GM21576 (cell line): Measurements from ENCODE around the gene RBM28.

ENCODE experiments used
- ATAC-seq: cut with Tn5 transposase; IDR thresholded peaks from one replicate; pipeline ENCODE4 v1.9.1; 2021; ENCODE audit warnings: mild to moderate bottlenecking, moderate library complexity; ENCODE audit not compliant: unreplicated experiment

Gene RBM28, protein sequence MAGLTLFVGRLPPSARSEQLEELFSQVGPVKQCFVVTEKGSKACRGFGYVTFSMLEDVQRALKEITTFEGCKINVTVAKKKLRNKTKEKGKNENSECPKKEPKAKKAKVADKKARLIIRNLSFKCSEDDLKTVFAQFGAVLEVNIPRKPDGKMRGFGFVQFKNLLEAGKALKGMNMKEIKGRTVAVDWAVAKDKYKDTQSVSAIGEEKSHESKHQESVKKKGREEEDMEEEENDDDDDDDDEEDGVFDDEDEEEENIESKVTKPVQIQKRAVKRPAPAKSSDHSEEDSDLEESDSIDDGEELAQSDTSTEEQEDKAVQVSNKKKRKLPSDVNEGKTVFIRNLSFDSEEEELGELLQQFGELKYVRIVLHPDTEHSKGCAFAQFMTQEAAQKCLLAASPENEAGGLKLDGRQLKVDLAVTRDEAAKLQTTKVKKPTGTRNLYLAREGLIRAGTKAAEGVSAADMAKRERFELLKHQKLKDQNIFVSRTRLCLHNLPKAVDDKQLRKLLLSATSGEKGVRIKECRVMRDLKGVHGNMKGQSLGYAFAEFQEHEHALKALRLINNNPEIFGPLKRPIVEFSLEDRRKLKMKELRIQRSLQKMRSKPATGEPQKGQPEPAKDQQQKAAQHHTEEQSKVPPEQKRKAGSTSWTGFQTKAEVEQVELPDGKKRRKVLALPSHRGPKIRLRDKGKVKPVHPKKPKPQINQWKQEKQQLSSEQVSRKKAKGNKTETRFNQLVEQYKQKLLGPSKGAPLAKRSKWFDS

DNA sequence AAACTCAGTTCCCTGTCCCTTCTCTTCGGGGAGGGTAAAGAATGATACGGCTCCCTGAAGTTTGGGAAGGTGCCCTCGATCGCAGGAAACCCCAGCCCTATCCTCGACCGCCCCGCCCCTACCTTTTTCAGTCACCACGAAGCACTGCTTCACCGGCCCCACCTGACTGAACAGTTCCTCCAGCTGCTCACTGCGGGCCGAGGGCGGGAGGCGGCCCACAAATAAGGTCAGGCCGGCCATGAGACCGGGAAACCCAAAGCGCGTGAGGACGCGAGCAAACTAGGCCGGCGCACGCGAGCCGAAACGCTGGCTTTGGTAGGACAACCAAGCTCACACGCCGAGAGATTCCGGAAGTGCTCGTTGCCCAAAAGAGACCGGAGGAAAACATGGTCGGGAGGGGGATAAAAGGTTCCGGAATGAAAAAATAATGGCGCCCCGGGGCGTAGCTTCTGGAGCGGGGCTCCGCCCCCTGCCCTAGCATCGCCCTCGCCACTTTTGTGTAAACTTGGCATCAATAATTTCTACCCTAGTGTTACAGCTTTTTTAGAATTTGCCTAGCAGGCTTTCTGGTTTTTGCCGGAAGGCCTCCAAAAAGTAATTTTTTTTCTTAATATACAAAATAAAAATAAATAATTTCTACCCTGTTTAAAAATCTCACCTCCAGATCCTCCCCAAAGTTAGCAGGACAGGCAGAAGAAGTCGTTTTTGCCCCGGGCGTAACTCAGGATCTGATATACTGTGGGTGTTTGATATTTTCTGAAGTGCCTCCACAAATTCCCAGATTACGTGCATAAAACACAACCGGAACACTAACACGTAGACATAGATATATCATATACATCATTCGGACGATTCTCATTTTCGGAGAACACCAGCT, at the start of gene RBM28:
TSS of gene RBM28 (minus strand) at position 355 of the 877 bp plus-strand sequence. CDS start at position 240, 115 bp downstream.
- peak; percentile 92 for ATAC-seq

DNA sequence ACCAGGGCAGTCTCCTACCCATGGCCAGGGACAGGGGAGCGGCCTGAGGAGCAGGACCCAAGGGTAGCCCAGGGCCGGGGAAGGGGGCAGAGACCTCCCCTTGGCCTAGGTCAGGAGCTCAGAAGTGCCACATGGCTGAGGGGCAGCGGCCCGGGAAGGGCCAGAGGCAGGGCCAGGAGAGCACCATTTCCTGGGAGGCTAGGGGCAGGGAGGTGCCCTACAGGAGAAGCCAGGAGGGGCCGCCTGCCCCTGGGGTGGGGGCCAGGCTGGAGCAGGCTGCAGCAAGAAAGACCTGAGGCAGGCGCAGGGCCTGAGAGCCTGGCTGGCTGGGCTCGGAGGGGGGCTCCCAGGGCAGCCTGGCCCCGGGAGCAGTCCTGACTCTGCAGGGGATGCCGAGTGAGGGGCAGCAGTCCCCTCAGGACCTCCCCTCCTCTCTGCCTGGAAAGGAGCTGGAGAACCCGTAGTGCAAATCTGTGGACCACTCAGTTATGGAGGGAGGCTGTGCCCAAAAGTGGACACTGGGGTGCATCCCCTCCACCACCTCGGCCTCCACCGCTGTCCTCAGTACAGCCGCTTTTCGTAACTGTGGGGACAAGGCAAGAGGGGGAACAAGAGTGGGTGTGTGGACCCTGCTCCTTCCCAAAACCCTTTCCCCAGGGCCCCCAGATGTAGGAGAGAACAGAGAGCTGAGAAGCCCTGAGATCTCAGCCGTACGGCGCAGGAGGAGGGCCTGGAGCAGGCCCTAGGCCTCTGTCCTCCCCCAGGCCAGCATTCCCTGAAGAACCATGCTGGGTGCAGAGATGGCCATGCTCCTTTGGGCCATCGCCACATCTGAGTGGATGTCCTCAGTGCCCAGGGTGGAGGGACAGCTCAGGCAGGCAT, 49.0 kb upstream of the RBM28 start:
- ATAC-seq: no peak

DNA sequence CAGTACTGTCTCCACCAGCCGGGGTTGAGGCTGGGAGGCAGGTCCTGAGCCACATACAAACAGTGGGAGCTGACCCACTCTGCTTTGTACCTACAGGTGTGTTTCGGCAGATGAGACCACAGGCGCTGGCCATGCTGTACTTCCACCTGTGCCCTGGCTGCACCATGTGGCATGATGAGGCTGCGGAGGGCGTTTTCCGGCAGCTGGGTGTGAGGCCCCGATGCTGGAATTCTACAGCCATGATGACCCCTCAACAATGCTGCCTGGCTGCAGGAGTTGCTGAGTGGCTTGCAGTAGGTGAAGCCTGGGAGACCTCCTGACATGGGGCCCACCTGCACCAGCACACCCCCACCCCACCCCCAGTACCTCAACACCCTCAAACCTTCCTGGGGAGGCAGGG, 48.1 kb upstream of the RBM28 start:
- no peak for ATAC-seq

DNA sequence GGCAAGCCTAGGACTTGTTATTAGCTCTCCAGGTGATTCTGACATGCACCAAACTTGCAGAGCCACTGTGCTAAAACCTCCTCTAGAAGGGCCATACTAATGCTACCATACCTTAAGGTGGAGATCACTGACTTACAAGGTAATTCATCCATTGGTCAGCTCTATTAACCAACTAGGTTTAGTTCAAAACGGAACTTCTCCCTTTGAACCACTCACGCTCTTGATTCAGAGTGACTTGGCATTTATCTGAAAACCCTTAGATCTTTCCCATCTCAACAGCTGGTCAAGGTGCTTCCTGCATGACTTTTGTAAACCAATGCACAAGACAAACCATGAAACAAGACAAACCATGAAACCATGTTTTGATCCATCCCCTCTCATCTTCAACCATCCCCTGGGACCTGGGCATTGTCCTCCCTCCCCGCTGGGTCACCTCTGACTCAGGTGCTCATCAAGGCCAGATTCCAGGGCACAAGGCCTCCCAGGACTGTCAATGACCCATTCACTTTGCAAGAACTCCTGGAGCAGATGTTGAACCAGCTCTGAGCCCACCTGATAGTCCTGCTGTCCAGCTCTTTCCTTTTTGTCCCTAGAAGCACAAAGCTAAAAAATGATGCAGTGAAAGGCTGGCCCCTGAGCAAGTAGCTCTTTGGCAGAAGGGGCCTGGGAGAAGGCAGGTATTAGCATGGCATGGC, 47.3 kb upstream of the RBM28 start:
- ATAC-seq: no peak

DNA sequence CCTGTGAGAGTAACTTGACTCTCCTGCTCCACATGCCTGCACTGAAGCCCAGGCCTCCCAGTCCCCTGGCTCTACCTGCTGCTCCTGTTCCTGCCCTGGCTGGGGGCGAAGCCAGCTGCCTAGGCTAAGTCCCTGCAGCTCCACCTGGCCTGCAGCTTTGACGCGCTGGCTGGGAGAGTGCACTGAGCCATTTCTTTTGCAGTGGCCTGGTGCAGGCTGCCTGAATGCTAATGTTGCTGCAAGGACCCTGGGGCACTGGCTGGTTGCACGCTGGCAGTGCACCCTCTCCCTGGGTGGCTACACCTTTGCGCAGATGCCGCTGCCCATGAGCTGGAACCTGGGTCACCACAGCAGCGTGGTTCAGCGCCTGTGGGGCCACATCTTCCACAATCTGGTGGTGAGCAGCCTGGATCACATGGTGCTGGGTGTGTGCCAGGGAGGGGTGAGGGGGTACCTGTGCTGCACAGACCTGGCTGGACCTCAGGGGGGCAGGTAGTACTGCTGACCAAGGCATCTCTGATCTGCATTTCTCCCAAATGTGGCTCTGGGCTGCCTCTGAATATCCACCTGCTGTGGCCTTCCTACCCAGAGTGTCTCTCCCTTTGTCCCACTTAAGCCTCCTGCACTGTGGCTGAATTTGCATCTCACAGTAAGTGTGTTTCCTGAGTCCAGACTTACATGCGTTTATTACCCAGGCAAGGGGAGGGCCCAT, 46.1 kb upstream of the RBM28 start:
- no peak for ATAC-seq

DNA sequence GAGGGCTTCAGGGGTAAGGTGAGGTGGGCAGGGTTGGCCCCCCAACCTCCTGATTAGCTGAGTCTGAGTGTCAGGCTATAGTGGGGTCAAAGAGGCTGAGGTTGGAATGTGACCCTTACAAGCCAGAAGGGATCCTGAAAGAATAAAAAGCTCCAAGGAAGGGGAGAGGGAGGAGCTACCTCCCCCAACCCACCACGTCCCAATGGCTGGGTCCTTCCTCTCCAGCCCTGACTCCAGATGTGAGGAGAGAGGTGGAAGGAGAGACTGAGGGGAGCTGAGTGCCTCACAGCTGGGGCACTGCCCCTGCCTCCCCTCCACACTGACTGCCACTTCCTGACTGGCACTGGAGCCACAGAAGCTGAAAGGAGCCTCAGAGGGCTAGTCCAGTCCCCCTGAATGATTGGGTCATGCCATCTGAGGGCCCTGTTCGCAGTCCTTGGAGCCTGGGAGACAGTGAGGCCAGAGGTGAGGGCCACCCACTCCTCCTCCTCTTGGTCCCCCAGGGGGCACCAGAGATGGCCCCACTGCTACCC, 45.4 kb upstream of the RBM28 start:
- no peak for ATAC-seq

DNA sequence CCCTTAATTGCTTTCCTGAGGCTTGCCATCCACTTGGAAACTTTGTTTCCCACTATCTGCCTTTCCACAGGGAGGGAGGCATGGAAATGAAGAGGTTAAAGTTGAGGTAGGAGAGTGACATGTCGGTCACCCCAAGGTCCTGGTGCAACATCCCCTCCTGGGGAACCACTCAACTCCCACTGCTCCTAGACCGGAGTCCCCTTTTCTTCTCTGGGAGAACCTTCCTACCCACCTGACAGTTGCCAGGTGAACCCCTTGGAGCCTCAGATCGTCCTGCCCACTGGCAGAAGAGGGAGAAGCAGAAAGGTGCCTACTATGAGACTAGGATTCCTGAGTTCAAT, 44.4 kb upstream of the RBM28 start:
- ATAC-seq: no peak

DNA sequence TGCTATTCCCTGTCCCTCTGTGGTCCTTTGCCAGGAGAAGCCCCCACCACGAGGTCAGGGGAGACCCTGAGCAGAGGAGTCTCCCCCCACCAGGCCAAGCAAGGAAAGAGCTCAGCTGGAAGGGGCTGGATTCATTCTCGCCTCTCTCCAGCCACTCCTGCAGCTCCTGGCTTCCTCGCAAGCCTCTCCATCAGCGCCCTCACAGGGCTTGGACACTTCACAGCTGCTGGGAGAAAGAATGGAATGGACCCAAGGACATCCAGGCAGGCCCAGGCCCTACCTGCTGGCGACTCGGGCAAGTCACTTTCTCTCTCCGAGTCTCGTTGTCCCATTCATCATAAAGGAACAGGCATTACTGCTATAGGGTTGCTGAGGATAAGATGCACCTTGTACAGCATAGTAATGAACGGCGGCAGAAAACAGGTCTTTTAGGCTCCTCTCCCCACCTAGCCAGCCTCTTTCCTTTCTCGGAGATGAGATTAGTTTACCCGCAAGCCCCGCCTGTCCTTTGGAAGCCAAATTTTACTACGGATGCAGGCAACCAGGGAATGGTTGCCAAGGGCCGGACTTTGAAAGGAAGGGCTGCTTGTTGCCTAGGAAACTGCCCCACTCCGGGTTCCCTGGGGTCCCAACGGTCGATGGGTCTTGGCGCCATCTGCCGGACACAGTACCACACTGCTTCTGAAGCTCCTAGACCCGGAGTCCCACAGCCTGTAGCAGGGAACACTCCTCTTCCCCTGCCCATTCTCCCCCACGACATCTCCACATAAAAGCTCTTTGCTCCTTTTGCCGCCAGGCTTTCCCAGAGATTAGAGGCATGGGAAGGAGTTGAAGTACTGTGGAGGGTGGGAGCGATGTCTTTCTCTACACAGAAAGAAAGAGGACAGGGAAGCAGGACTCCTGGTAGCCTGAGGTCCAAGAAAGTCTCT, 43.8 kb upstream of the RBM28 start:
- peak; percentile 70 for ATAC-seq

DNA sequence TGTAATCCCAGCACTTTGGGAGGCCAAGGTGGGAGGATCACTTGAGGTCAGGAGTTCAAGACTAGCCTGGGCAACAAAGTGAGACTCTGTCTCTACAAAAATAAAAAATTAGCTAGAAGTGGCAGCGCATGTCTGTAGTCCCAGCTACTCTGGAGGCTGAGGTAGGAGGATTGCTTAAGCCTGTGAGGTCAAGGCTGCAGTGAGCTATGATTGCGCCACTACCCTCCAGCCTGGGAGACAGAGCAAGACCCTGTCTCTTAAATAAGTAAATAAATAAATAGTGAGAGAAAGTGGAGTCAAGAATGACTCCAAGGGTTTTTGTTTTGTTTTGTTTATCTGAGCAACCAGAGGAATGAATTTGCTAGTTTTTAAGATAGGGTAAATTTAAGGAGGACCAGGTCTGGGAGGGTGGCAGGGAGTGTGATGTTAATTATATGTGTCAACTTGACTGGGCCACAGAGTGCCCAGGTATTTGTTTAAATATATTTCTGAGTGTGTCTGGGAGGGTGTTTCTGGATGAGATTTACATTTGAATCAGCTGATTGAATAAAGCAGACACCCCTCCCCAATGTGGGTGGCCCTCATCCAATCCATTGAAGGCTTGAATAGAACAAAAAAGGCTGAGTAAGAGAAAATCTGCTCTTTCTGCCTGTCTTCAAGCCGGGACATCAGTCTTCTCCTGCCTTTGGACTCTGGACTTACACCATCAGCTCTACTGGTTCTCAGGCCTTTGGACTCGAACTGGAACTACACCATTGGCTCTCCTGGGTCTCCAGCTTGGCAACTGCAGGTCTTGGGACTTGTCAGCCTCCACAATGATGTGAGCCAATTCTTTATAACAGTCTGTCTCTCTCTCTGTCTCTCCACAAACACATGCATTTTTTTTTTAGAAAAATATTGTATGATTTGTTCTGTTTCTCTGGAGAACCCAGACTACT, 42.5 kb upstream of the RBM28 start:
- ATAC-seq: no peak

DNA sequence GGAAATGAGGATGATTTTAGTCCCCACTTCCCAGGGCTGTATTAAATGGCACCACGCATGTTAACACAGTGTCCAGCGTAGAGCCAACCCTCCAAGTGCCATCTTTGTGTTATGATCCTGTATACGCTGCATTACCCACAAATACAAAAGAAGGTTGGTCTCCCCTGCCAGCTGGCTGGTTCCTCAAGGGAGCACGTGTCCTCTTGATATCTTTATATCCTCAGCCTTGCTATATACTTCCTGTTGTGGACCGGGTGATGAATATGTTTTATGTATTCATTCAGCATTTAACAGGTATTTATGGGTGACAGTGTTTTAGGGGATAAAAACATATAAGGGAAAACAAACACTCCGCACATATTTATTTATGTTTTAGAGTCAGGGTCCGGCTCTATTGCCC, 41.0 kb upstream of the RBM28 start:
- no peak for ATAC-seq

DNA sequence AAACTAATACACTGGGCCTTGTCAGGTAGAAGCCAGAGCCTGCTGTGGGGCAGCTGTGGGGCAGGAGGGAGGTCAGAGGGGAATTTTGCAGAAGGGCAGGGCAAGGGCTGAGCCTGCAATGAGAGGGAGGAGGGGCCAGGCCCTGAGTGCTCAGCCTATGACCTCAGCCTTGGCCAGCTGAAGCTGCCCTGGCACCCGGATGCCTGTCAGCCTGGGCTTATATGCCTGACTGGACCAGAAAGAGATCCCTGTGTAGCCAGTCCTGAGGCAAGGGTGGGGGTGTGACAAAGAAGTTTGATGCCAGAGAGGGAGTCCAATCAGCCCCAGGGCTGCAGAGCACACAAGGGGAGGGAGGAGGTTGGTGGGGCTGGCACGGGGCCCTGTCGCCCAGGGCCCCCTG, 40.1 kb upstream of the RBM28 start:
- no peak for ATAC-seq

DNA sequence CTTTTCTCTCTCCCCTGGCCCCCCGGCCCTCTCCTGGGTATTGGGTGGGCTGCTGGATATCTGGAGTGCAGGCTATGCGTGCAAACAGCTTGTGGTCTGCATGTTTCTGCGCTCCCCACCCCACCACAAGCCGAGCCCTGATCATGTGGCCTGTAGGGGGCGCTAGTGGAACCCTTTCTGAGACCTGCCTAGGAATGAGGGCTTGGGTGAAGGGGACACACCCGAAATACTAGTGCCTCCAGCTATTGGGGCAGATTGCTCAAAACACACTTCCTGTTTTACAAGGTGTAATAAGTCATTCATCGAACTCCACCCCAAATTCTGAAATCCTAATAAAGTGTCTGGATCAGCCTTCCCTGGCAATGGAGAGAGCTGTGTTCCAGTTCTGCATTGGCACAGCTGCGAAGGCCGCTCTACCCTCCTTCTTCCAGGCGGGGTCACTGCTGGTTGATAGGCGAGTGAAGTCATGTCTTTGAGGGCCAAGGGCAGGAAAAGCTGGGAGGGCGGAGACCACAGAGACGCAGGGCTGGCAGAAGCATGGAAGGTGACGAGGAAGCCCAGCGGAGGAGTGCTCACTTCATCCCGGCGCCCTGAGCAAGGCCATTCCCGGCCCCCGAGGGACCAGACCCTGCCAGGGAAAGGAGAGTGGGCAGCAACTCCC, 37.6 kb upstream of the RBM28 start:
- no peak for ATAC-seq

DNA sequence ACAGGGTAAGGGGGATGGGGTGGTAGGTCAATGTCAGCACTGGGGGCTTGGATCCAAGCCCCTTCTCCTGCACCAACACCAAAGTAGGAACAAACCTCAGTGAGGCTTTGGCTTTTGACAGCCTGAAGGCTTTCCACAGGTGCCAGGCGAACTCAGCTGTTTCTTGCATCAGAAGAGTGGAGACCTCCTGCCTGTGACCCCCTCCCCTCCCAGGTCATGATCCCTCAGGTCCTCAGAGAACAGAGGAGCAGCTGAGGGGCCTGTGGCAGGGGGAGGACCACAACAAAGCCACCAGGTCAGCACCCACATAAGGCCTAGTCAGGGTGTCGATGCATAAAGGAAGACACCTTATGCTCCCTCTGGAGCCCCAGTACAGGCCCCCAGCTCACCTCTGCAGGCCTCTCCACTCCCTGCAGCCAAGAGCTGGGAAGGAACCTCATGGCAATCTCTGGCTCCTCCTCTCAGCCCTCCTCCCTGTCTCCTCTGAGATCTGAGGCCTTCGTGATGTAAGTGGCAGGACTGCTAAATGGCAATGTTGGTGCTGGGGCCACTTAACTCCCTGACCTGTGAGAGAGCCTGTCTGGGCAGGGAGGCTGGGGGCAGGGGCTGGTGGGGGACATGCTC, 36.9 kb upstream of the RBM28 start:
- no peak for ATAC-seq

DNA sequence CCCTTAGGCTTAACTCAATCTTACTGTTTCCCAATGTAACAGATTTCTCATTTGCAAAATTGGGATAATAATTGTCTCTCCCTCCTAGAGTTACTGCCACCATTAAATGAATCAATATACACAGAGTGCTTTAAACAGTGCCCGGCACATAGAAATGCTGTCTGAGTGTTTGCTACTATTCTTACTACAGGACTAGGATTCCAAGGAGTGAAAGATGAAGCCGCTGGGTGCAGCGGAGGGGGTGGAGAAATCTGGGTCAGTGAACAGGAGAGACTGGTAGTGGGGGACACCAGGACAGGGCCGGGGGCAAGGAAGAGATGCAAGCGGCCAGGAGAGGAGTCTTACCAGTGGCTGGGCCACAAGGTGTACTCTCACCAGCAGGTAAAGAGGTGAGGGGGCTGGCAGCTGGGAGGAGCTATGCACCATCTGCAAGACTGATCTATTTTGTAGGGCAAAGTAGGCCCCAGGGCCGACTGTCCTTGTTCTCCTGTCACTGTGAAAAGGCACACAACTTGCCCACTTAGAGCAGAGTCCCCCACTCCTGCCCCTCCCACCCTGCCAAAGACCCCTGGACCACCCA, 36.3 kb upstream of the RBM28 start:
- ATAC-seq: no peak

DNA sequence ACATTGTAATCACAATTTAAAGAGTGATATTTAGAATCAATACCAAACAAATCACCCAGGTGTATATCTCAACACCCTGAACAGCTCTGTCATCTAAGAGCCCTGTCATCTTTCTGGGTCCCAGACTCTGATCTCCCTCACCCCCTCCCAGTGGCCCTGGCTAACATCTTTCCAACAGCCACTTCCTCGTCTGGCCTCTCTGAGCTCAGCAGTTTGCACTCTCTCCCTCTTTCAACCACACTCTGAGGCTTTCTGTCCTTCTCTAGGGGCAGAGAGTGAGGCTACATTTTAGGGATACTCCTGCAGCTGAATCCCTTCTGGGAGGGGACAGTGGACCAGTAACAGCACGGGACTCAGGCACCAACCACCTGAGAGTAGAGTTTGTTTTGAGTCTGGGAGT, 34.9 kb upstream of the RBM28 start:
- ATAC-seq: no peak
